EL (cell line): ENCODE data around the gene SPTB.
A peak's percentile ranks its signal among the peaks of the same experiment; 100 is the strongest.

Experiments
- DNase-seq: peaks from one replicate; pipeline ENCODE4 v3.0.0-alpha.2; 2016

Gene SPTB

DNA sequence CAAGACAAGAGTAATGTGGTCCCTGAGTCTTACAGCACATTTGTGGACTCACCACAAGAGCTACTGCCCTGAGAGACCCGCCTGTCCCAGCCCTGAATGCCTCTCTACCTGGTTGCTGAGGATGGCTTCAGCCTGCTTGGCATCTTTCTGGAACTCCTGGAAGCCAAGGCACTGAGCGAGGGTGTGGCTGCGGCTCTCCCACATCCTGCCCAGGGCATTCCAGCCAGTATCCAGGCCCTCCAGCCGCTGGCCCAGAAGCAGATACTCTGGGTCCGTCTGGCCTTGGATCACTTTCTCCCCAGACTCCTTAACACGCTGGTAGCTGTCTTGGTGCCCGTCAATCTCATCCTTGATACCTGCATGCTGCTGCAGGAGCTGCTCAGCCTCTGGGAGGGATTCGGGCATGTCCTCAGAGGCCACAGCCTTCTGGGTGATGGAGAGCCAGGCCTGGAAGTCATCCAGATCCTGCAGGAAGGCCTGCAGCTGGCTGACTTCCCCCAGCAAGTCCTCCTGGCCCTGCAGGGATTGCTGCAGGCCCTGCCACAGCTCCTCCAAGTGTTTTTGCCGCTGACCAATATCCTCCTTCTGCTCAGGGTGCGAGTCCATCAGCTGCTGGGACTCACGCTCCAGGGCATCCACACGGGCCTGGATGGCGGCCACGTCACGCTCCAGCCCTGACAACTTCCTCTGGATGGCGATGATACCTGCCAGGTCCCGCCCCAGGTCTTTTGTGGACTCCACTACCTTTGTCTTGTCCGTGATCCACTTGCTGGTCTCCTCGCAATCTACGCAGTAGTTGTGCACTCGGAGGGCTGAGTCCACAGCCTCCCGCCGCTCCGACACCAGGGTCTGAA, 93.2 kb downstream of the SPTB start:
- DNase-seq, result peak; percentile 27

GRCh38 chr14:64784006-64784405, 95.7 kb downstream of the SPTB start:
- no peak for DNase-seq

DNA sequence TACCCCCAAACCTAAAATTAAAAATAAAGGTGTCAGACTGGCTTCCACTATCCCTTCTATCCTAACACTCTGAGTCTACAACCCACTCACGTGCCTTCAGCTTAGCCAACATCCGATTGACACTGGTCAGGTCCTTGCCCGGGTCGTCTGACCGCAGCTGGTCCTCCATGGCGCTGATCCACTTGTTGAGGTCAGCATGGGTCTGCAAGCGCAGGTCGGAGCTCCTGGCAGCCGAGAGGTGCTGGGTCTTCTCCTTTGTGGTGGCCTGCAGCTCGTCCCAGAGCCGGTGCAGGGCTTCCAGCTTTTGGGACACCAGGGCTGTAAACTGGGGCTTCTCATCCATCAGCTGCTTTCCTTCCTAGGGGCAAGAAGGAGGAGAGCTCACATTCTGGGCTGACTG, 97.5 kb downstream of the SPTB start:
- DNase-seq, result no peak

- DNase-seq, result no peak
Observed at GRCh38 chr14:64779472-64779871, 100.2 kb downstream of the SPTB start.

DNA sequence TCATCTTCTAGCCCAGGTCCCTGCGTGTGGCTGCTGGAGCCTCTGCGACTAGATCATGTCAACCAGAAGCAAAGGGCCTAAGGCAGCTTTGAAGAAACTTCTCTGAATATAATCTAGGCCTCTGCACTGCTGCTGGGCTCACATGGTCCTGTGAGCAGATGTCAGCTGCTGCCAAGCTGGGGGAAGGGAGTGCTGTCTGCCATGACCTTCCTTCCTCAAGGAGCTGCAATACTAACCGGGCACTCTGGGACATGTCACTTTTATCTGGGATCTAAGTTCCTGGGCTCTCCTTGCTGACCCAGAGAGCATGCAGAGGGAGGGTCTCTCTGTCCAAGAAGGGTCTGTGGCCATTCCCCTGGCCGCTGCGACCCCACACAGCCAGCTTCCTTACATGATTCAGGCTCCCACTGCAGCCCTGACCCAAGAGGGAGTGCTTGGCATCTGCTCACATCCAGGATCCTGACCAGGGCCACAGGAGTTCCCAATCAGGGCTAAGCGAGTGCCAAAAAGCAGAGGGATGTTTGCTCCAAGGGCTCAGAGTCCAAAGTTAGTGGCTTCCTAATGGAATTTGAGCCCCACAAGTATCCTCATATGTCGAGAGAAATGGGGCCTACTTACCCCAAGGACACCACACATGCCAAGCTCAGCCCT, 101.5 kb downstream of the SPTB start:
- DNase-seq, result no peak

GRCh38 chr14:64777461-64777860, 102.2 kb downstream of the SPTB start:
- no peak for DNase-seq

DNA sequence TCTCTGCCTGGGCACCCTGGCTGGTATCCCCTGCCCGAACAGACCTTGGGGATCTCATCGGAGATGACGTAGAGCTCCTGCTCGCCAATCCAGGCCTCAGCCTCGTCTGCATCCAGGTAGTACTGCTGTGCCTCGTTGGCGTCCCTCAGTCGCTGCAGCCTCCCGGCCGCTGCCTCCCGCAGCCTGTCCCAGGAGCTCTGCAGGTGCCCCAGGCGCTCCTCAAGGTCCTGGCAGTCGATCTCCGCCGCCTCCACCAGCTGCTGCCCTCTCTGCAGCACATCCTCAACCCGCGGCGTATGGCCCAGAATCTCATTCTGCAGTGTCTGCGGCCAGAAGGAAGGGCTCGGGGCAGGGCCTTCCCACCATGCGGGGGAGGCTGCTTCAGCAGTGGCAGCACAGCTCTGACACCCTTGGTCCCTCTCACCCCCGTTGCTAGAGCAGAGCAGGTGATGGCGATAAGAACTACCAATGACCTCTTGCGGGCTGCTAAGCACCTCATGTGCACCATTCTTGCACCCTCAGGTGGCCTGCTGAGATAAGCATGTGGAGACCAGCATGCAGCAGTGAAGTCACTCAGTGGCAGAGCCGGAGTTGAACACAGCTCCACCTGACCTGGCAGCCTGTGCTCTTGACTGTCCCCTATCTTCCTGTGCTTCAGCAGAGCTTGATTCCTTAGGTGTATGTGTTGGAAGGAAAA, 104.5 kb downstream of the SPTB start:
- DNase-seq, result no peak

GRCh38 chr14:64774272-64774671, 105.4 kb downstream of the SPTB start:
- DNase-seq, result no peak

DNA sequence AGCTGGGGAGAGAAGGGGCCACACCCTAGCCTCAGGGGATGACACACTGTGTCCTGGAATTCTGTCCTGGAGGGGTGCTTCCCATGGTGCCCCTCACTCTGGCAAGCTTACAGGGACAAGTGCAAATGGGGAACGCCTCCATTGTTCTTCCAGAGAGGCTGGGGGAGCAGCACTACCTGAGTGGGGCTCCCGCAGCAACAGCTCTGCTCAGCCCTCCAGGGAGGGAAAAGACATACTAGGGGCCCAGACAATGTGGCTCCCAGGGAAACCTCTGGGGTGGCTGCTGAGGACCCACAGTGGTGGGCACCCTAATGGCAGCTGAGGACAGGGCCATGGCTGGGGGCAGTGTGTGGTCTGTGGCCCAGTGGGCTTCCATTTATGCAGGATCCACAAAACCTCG, 106.1 kb downstream of the SPTB start:
- no peak for DNase-seq

DNA sequence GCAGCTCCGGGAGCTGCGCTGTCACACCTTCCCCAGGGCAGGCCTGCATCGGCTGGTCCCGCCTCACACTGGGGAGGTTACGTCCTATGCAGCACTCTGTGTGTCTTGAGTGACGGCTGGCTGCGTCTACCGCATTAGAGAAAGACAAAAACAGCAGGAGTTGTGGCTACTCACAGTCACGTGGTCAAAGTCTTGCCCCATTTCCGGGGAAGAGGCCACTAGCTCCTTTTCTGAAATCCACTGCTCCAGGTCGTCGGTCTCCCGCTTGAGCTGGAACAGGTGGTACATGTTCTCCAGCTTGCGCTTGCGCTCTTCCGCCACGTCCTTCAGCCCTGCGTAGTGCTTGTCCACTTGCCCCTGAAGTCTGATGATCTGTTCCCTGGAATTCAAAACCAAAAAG, 106.7 kb downstream of the SPTB start:
- no peak for DNase-seq

DNA sequence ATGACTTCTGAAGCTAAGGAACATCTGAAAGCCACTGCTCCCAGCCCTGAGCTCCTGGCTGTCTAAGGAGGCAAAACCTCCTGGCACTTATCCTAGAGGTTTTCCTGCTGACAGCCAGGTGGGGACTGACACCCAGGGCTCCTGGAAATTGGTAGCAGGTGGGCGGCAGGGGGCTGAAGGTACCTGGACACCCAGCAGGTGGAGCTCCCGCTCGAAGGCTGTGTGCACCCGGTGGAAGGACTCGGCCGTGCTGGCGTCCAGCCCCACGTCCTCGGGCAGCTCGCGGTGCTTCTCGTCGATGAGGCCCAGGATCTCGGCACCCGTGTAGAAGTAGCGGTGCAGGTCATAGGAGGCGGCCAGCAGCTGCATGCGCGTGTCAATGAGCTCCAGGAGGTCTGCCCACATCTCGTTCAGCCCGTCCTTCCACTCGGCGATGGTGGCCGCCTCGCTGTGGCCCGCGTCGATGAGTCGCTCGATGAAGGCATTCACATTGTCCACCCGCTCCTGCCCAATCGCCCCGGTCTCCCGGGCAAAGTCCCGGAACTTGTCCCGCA, 107.2 kb downstream of the SPTB start:
- DNase-seq, result no peak

- DNase-seq, result no peak
Observed at GRCh38 chr14:64771161-64771560, 108.5 kb downstream of the SPTB start.

DNA sequence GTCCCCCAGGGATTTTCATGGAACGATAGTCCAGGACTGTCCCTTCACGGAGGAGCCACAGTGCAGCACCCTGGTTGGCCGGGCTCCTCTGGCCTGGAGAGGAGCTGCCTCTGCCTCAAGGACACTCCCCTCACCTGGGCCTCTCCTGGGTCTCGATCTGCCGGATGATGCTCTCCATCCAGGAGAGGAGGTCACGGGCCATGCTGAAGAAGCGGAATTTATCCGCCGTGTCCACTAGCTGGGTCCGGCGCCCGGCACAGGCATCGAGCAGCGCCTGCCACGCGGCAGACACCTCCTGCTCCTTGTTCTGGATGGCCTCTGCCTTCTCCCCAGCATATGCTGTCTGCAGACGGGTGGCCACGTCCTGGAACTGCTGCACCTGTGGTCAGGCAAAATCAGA, 109.0 kb downstream of the SPTB start:
- DNase-seq, result no peak

GRCh38 chr14:64769096-64770020, 110.3 kb downstream of the SPTB start:
- no peak for DNase-seq

- no peak for DNase-seq
Observed at GRCh38 chr14:64768401-64769095, 111.2 kb downstream of the SPTB start.

DNA sequence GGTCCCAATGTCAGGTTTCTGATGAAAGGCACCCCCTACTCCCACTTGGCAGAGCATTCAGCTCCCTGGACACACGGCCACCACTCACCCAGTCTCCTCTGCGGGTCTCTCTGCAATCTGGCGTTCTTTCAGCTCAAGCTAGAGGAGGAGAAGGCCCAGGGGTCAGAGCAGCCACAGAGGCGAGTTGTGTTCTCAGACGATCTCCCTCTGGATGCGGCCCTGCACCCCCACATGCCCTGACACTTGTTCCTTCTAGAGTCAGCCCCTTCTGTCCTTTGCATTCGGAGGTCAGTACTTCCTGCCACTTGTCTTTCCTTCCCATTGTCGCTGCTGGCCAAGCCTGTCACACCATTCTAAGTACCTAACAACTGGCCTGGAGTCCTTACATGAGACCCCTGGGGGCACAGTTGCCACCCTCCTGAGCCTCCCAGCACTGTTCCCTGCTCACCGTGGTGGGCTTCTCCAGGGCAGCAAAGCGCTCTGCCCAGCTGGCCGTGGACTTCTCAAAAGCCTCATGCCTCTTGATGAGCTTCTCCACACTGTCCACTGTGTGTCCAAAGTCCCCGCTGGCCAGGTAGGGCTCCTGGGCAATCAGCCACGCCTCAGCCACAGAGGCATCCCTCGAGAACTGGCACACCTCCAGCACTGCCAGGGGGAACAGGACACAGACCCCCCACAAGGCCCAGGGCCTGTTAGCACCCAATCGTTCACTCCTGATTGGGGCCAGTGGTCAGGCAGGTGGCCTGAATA, 112.3 kb downstream of the SPTB start:
- no peak for DNase-seq

DNA sequence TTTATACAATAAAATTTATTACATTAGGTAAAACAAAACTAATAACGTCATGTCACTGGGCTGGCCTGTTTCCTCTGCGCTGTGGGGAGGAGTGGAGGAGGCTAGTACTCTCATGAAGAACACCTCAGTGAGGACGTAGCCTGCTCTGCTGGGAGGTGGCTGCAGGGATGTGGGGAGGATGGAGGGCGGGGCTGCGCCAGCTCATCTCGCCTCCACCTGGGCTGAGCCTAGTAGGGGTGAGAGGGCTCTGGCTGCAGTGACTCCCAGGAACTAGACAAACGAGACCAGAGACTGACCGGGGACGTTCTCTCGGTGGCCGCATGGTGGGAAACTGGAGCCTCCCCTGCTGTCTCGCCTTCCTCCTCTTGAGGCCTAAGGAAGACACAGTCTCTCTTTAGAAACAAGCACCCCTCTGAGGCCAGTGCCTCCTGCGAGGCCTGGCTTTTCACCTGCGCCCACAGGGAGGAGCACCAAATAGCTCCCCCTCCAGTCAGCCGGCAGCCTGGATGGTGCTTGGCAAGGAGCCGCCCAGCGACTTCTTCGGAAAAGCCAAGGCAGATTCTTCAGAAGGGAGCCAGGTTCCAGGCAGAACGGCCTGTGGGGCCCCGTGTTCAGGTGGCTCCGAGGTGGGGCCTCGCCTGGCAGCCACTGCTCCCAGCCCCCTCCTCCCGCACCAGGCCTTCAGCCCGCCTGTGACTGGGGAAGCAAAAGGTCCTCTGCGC, 113.1 kb downstream of the SPTB start:
- DNase-seq, result no peak

DNA sequence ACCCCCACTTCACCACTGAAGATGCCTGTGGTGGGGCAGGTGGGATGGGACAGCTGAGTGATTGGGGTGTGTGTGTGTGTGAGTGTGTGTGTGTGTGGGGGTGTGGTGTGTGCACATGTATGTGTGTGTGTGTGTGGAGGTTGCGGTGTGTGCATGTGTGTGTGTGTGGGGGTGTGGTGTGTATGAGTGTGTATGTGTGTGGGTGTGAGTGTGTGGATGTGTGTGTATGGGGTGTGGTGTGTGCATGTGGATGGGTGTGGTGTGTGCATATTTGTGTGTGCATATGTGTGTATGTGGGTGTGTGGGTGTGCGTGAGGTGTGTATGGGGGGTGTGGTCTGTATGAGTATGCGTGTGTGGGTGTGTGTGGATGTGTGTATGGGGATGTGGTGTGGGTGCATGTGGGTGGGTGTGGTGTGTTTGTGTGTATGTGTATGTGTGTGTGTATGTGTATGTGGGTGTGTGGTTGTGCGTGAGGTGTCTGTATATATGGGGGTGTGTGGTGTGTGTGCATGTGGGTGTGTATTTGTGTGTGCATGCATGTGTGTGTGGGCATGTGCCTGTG, 113.9 kb downstream of the SPTB start:
- DNase-seq, result no peak

DNA sequence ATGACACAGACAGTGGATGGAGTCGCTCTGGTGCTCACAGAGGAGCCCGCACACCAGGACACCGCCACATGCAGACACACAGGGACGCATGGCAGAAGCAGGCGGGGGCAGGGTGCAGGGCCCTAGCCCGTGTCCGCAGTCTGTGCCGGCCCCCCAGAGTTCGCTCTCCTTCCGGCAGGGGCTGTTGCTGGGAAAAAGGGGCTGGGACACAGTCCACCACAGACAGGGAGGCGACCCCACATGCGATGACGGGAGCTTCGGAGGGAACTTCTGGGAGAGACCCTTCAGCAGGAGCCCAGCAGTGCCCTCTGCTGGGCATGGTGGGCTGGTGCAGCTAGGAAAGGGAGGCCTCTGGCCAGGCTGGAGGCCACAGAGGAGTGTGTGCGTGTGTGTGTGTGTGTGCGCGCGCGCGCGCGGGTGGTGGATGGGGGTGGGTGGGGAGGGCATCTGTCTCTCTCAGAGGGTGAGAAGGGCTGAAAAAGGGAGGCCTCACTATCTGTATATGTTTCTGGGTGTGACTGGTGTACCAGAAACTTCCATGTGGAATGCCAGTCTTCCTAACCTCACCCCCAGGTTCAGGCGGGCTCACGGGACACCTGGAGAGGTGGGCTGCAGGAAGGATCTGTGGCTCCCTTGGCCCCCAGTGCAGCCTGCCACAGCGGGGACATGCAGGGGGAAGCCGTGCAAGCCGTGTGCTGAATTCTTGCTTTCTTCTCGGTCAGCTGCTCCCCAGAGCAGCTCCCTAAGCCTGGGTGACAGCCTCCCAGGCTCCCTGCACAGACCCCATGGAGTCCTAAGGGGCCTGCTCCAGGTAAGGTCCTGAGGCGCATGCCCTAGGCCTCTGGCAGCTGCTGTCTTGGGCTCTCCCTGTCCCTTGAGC, 114.8 kb downstream of the SPTB start:
- DNase-seq, result peak; percentile 79
